SH-SY5Y (cell line): ENCODE measurements around the gene ABCD3.

Experiments
- GATA2 ChIP-seq: IDR thresholded peaks from 2 replicates; pipeline ENCODE4 v1.6.1; 2011; ENCODE audit warnings: mild to moderate bottlenecking, low read depth, low read length
- GATA3 ChIP-seq: IDR thresholded peaks from 2 replicates; pipeline ENCODE4 v1.6.1; 2011; ENCODE audit warnings: low read depth, mild to moderate bottlenecking, low read length, moderate library complexity

- TF ChIP-seq GATA2, result no peak
- no peak for TF ChIP-seq GATA3
These were observed 124.1 kb downstream of the ABCD3 start for GRCh38 chr1:94542088-94542870.
